Mucosa of descending colon (tissue), 3 donors: Measurements from ENCODE around the gene CCND3. TPM values are rescaled to one million over a fixed set of nuclear protein-coding genes. Genes with fewer than 3 reads are reported as not detected.

ENCODE experiments used
- ATAC-seq: fragments of 200-7000 bp; cut with Tn5 transposase; one replicate; pipeline ENCODE4 v1.9.1; 2020; ENCODE audit warnings: mild to moderate bottlenecking, moderate library complexity
- DNase-seq, 3 donors: peaks; one replicate each; pipeline ENCODE4 v3.0.0-alpha.2; 2020
- H3K36me3 ChIP-seq: fragments of 200-600 bp; one replicate; pipeline ENCODE4 v1.8.0; 2021; ENCODE audit warnings: low read depth, mild to moderate bottlenecking
- H3K4me1 ChIP-seq: fragments of 200-600 bp; one replicate; pipeline ENCODE4 v1.8.0; 2021; ENCODE audit warnings: low read depth, mild to moderate bottlenecking
- H3K4me3 ChIP-seq: fragments of 200-600 bp; one replicate; pipeline ENCODE4 v1.8.0; 2021; ENCODE audit warnings: mild to moderate bottlenecking
- H3K9me3 ChIP-seq: fragments of 200-600 bp; one replicate; pipeline ENCODE4 v1.8.0; 2021; ENCODE audit warnings: mild to moderate bottlenecking
- intact Hi-C, 2 donors: fragments of 100-400 bp; cut with DNase I in 1 of 2; cut with micrococcal nuclease in 1 of 2; formaldehyde crosslinking; loops; one replicate each; pipeline versions ENCODE4 v1.11.0 to v1.11.1; 2022; cut with DNase I, micrococcal nuclease
- total RNA-seq, 3 donors: library from RNA; stranded (reverse); fragmentation: NEBNext Ultra II Directional in 2 of 3; extraction: Animal tissue kit (Norgen Biotek cat#: 25700) in 2 of 3; gene quantifications; one replicate each; pipeline versions ENCODE4 v1.2.1 to v1.2.4, GENCODE V29; 2021 to 2023
- TF ChIP-seq, protein P1 (sequence below): fragments of 200-600 bp; IDR thresholded peaks from one replicate; pipeline ENCODE4 v1.8.0; 2022; ENCODE audit warnings: antibody characterized with exemption, mild to moderate bottlenecking
- donor health status: DM: no; HTN: no; CAD: no; lungs with moderate emphysema.
- donor health status: DM: no; HTN: no; CAD: no.
- donor health status: DM: no; HTN: yes; CAD: no.

The CCND3 gene
- total RNA-seq, 3 donors from 2014 or later, result 51.2 to 69.1 (median 60.0) TPM

DNA sequence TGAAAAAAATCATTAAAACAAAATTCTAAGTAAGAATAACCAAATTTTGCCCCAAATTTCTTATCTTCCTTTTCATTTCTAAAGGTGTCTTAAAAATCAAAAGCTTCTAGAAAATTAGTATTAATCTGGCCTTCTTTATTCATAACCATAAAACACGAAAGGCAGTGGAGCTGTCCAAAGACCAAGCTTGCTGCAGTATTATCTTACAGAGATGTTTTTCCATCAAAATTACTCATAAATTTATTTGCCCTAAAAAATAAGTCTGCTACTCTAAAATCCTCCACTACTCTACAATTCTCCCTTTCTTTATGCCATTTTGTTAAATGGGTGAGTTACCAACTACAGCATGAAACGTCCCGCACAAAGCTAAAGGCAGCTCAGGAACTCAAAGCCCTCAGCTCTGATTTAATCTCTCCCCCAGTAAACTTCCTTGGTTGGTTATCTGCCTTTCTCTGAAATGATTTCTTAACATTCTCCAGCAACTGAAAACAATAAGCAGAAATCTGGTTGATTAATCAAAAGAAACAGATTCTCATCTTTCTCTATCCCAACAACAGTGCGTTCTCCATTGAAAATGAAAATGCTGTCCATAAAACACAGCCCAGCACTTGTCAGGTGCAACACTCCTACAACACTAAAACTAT lies 48.6 kb downstream of the CCND3 start:
- intact Hi-C loops, result no loop called here
- no peak for DNase-seq
- ATAC-seq, result no peak
- Histone ChIP-seq H3K9me3 (no peaks in the 10 kb centered on the region), H3K36me3 (no peaks in the 10 kb centered on the region), H3K4me1 (peaks cover 7% of the 10 kb centered on the region), H3K4me3 (no peak overlapping the region)
- TF ChIP-seq, protein P1, sequence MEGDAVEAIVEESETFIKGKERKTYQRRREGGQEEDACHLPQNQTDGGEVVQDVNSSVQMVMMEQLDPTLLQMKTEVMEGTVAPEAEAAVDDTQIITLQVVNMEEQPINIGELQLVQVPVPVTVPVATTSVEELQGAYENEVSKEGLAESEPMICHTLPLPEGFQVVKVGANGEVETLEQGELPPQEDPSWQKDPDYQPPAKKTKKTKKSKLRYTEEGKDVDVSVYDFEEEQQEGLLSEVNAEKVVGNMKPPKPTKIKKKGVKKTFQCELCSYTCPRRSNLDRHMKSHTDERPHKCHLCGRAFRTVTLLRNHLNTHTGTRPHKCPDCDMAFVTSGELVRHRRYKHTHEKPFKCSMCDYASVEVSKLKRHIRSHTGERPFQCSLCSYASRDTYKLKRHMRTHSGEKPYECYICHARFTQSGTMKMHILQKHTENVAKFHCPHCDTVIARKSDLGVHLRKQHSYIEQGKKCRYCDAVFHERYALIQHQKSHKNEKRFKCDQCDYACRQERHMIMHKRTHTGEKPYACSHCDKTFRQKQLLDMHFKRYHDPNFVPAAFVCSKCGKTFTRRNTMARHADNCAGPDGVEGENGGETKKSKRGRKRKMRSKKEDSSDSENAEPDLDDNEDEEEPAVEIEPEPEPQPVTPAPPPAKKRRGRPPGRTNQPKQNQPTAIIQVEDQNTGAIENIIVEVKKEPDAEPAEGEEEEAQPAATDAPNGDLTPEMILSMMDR, result no peak

DNA sequence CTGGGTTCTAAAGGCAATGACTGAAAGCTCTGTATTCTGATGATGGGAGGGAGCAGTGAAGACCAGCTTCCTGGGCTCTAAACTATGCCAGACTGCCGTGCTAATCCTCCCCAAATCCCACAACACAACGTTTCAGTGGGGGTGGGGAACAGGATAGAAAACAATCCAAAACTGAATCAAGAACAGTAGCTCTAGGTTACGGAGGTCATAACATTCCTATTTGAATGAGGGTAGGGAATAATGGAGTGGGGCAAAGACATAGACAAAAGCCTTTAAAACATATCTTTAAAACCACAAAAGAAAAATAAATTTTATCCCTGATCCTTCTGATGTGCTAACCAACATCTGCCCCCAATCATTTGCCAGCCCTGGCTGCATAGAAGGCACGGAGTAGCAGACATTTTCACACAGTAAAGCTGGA lies 54.3 kb downstream of the CCND3 start:
- TF ChIP-seq, protein P1, result no peak
- Histone ChIP-seq H3K9me3 (no peaks in the 10 kb centered on the region), H3K36me3 (no peaks in the 10 kb centered on the region), H3K4me1 (no peaks in the 10 kb centered on the region), H3K4me3 (no peak overlapping the region)
- ATAC-seq (no peak), DNase-seq (no peak)
- intact Hi-C loops, result no loop called here

DNA sequence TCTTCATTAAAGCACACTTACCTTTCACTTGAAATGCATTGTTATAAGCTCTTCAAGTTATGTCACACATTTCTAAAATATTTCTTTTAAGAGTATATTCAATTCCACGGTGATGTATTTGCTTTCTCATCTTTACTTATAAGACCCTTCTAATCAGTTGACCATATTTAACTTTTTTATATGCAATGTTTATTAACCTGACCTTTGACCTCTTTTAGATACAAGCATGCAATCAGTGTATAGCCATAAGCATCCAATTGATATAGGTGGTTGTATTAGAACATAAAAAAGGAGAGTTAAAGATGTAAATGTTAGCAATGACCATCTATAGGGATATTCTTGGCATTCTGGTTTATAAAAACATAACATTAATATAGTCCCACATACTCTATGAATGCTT lies 55.7 kb downstream of the CCND3 start:
- Histone ChIP-seq H3K4me1 (no peaks in the 10 kb centered on the region), H3K9me3 (no peaks in the 10 kb centered on the region), H3K36me3 (no peaks in the 10 kb centered on the region), H3K4me3 (no peak overlapping the region)
- intact Hi-C loops, result no loop called here
- ATAC-seq (no peak), DNase-seq (no peak)
- TF ChIP-seq, protein P1, result no peak

DNA sequence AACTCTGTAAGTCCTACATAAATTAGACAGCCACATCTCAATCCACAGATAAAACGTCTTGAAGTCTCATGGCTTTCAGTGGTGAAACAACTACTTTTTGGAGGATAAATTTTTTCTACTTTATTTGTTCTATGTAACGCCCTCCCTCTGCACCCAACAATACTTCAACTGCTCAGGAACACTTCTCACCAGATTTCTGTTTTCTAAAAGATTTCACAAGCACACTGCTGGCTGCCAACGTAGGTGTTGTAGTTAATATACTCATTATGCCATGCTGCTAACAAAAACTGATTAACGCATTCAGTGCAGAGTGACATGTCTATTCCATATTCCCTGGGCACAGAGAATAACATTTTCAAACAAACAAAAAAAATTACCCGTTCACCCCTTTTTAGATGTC lies 56.7 kb downstream of the CCND3 start:
- H3K4me1 ChIP-seq, result no peaks in the 10 kb centered on the region
- intact Hi-C loops, result no loop called here
- ATAC-seq, result no peak
- H3K4me3 ChIP-seq, result no peak overlapping the region
- DNase-seq, result no peak
- TF ChIP-seq, protein P1, result no peak
- no peaks in the 10 kb centered on the region for H3K36me3 ChIP-seq
- no peaks in the 10 kb centered on the region for H3K9me3 ChIP-seq

Other genes starting within 250 kb of the CCND3 start
- 10 to 100 TPM; 35.2 to 44.5 (median 40.2) TPM for gene TFEB, start 206.2 kb downstream of the CCND3 start, total RNA-seq
- gene PGC, start 194.4 kb downstream of the CCND3 start, total RNA-seq, result not detected
- gene FRS3, start 161.9 kb downstream of the CCND3 start, total RNA-seq, result 1 to 10 TPM; 3.6 to 7.9 (median 4.6) TPM
- 1 to 10 TPM; 2.7 to 6.7 (median 6.1) TPM for gene PRICKLE4, start 161.0 kb downstream of the CCND3 start, total RNA-seq
- gene TOMM6, start 154.1 kb downstream of the CCND3 start, total RNA-seq, result 100 to 1,000 TPM in 1 of 3 donors, 10 to 100 TPM in 2; 96.9 to 116 (median 96.9) TPM
- gene USP49, start 46.4 kb downstream of the CCND3 start, total RNA-seq, result 1 to 10 TPM; 2.8 to 3.7 (median 3.2) TPM
- gene MED20, start 20.7 kb downstream of the CCND3 start, total RNA-seq, result 10 to 100 TPM; 15.5 to 21.2 (median 18.6) TPM
- gene BYSL, start 20.3 kb downstream of the CCND3 start, total RNA-seq, result 10 to 100 TPM in 2 of 3 donors, 1 to 10 TPM in 1; 7.5 to 10.5 (median 10.2) TPM
- gene TAF8, start 108.7 kb upstream of the CCND3 start, total RNA-seq, result 10 to 100 TPM; 22.1 to 35.2 (median 25.0) TPM
- gene C6orf132, start 200.8 kb upstream of the CCND3 start, total RNA-seq, result 10 to 100 TPM; 22.2 to 67.6 (median 57.6) TPM
- gene GUCA1A, start 231.6 kb upstream of the CCND3 start, total RNA-seq, result not detected